ENCODE measurements around the gene WBP2.
A peak's percentile ranks its signal among the peaks of the same experiment; 100 is the strongest.

WBP2 gene

GRCh38 chr17:75815399-75815798, 39.7 kb downstream of the WBP2 start (continued):
- TF ChIP-seq ZNF518A (tag by site-specific recombination; conservative IDR thresholded peaks at IDR 0.05; ENCODE audit: low read depth) (no peak), ZNF211 (tag by site-specific recombination; IDR thresholded peaks at IDR 0.05; ENCODE audit: low read depth) (no peak), ZNF350 (tag by site-specific recombination; IDR thresholded peaks at IDR 0.05) (no peak), KLF10 (tag by site-specific recombination; IDR thresholded peaks at IDR 0.05) (no peak), ZBTB17 (tag by site-specific recombination; IDR thresholded peaks at IDR 0.05) (peak; percentile 82), SALL2 (tag by site-specific recombination; IDR thresholded peaks at IDR 0.05; ENCODE audit: borderline replicate concordance) (no peak)

- H3K27ac ChIP-seq (ENCODE audit: extremely low read depth, low read depth, low read length) = no peak overlapping the region
Observed at GRCh38 chr17:75814900-75815373, 40.2 kb downstream of the WBP2 start.

GRCh38 chr17:75814021-75814395, 41.1 kb downstream of the WBP2 start:
- H3K36me3 ChIP-seq (ENCODE audit: control insufficient read depth in 2 of 2, insufficient read depth in 1 of 2, low read length in 2 of 2) = peaks cover 33 to 94% of the 10 kb centered on the region in 2 experiments
- no peaks in the 10 kb centered on the region for H3K9me3 ChIP-seq (ENCODE audit: control insufficient read depth, insufficient read depth, low read depth, low read length)
- H3K27ac ChIP-seq (ENCODE audit: extremely low read depth, low read depth, low read length) = no peak overlapping the region
- ChIA-PET CTCF (interaction anchor here (0.9 to 1.6 kb wide), 3 partner anchors 16 to 40 kb away, joined by 4 to 5 read pairs (median 4); no protein-coding TSS in a partner anchor), POLR2A (interaction anchor here (1.7 to 2.5 kb wide), 2 partner anchors 13 to 34 kb away, joined by 5 to 8 read pairs; a partner anchor contains a TSS)
- H3K4me3 ChIP-seq (ENCODE audit: low read depth, low read length) = no peak overlapping the region
- peaks cover 3% of the 10 kb centered on the region for H3K4me1 ChIP-seq (ENCODE audit: control insufficient read depth, insufficient read depth, low read length)
- TF ChIP-seq ZNF274 (IDR thresholded peaks at IDR 0.05; ENCODE audit: low read length) (no peak), ZNF274 (tag by site-specific recombination; IDR thresholded peaks at IDR 0.05; ENCODE audit: borderline replicate concordance) (no peak), HOXD13 (CRISPR knock-in tag; IDR thresholded peaks at IDR 0.05; ENCODE audit: borderline replicate concordance) (no peak), ZNF792 (tag by site-specific recombination; IDR thresholded peaks at IDR 0.05) (no peak), REPIN1 (tag by site-specific recombination; IDR thresholded peaks at IDR 0.05; ENCODE audit: low read depth) (no peak), ZNF423 (tag by site-specific recombination; IDR thresholded peaks at IDR 0.05) (no peak), ZNF558 (tag by site-specific recombination; IDR thresholded peaks at IDR 0.05) (no peak), KLF1 (tag by site-specific recombination; IDR thresholded peaks at IDR 0.05) (no peak), ZNF174 (tag by site-specific recombination; IDR thresholded peaks at IDR 0.05) (no peak), AEBP2 (tag by site-specific recombination; IDR thresholded peaks at IDR 0.05; ENCODE audit: borderline replicate concordance) (no peak), ZNF777 (tag by site-specific recombination; IDR thresholded peaks at IDR 0.05; ENCODE audit: borderline replicate concordance) (no peak), ZNF133 (tag by site-specific recombination; IDR thresholded peaks at IDR 0.05) (no peak), ZBTB20 (tag by site-specific recombination; IDR thresholded peaks at IDR 0.05) (no peak)

More at GRCh38 chr17:75814900-75815373, 40.2 kb downstream of the WBP2 start:
- ChIA-PET CTCF (interaction anchor here (0.6 to 3.9 kb wide), 8 partner anchors 9 to 33 kb away, joined by 3 to 23 read pairs (median 4); no protein-coding TSS in a partner anchor), POLR2A (interaction anchor here (0.8 to 2.5 kb wide), 5 partner anchors 12 to 402 kb away, joined by 5 to 8 read pairs (median 8); a partner anchor contains a TSS)
- H3K4me3 ChIP-seq (ENCODE audit: low read depth, low read length) = no peak overlapping the region
- TF ChIP-seq ZNF600 (tag by site-specific recombination; IDR thresholded peaks at IDR 0.05) (0 out of 2 replicates have a peak, but pooled peaks have one; percentile 53), ZNF174 (tag by site-specific recombination; IDR thresholded peaks at IDR 0.05) (no peak), ZNF280C (tag by site-specific recombination; IDR thresholded peaks at IDR 0.05) (no peak)
- no peaks in the 10 kb centered on the region for H3K9me3 ChIP-seq (ENCODE audit: control insufficient read depth, insufficient read depth, low read depth, low read length)
- peaks cover 39 to 96% of the 10 kb centered on the region in 2 experiments for H3K36me3 ChIP-seq (ENCODE audit: control insufficient read depth in 2 of 2, insufficient read depth in 1 of 2, low read length in 2 of 2)
- no peaks in the 10 kb centered on the region for H3K4me1 ChIP-seq (ENCODE audit: control insufficient read depth, insufficient read depth, low read length)

Data from HEK293 (cell line).